Dermis blood vessel endothelial cell (primary cell): ENCODE results near the gene FBP1. TPM values are rescaled to one million over a fixed set of nuclear protein-coding genes. Genes with fewer than 3 reads are reported as not detected.
"Not testable (repeated sequence)": the region's sequence is repeated elsewhere in the genome, so short reads cannot be mapped to it uniquely, and the experiment has no call there.

Experiments
- DNase-seq: peaks from one replicate; pipeline ENCODE4 v3.0.0; 2010
- total RNA-seq: library from RNA; depleted of rRNA; stranded (reverse); fragments of >200 nt; gene quantifications from 2 replicates; pipeline ENCODE4 v1.2.3, GENCODE V29; 2014

Gene FBP1
- total RNA-seq, 1 donor from 2014 or later = 2.2 TPM

DNA sequence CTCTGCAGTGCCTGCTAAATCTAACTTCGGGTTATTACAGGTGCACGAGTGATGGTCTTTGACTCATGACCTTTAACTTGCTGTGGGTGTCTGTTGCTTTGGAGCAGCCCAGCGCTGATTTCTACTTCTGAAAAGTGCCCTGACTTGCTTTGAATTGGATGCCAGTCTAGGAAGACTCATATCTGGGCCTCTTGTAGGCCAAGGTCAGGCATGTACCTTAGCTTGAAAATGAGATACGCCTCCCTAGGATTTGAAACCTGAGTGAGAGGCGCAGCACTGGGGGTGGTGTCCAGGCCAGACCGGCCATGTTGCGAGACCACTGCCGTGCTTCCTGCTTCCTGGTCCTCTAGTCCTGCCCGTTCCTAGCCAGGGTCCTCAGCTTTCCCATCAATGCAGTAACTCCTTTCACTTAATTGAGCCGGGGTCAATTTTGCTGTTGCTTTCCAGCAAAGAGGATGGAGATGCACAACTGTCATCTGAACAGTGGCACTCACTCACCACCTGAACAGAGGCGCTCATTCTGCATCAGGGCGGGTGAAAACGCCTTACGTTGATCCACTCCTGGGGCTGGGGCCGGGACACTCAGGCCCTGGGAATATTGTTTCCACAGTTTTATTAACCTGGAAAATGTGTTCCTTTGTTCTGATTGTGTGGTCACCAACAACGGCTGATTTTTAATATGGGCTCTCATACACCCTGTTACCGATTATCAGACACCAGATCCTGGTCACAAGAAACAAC lies 70.2 kb downstream of the FBP1 start:
- DNase-seq = no peak

- no peak for DNase-seq
These were observed 70.9 kb downstream of the FBP1 start for GRCh38 chr9:94568250-94568889.

- no peak for DNase-seq
These were observed 72.0 kb downstream of the FBP1 start for GRCh38 chr9:94567271-94567670.

GRCh38 chr9:94566550-94566949 lies 72.8 kb downstream of the FBP1 start:
- no peak for DNase-seq

DNA sequence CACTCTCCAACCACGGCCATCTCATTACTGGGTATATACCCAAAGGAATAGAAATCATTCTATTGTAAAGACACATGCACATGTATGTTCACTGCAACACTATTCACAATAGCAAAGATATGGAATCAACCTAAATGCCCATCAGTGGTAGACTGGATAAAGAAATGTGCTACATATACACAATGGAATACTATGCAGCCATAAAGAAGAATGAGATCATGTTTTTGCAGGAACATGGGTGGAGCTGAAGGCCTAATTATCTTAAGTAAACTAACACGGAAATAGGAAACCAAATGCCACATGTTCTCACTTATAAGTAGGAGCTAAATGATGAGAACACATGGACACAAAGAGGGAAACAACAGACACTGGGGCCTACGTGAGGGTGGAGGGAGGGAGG lies 75.0 kb downstream of the FBP1 start:
- not testable (repeated sequence) for DNase-seq

DNA sequence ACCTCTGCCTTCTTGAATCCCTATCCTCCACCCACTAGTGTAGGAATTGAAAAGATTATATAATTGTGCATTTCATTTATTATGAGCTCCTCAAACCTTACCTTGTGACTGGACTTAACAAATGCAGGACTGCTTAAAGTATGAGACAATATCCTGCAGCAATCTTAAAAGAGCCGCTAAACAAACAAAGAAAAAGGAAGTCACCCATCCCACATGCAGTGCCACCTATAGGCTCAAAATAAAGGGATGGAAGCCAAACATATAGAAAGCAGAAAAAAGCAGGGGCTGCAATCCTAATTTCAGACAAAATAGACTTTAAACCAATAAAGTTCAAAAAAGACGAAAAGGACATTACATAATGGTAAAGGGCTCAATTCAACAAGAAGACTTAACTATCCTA lies 75.8 kb downstream of the FBP1 start:
- DNase-seq = no peak

- DNase-seq = no peak
These were observed 79.1 kb downstream of the FBP1 start for GRCh38 chr9:94560237-94560636.

GRCh38 chr9:94557376-94557775 lies 81.9 kb downstream of the FBP1 start:
- DNase-seq = no peak

DNA sequence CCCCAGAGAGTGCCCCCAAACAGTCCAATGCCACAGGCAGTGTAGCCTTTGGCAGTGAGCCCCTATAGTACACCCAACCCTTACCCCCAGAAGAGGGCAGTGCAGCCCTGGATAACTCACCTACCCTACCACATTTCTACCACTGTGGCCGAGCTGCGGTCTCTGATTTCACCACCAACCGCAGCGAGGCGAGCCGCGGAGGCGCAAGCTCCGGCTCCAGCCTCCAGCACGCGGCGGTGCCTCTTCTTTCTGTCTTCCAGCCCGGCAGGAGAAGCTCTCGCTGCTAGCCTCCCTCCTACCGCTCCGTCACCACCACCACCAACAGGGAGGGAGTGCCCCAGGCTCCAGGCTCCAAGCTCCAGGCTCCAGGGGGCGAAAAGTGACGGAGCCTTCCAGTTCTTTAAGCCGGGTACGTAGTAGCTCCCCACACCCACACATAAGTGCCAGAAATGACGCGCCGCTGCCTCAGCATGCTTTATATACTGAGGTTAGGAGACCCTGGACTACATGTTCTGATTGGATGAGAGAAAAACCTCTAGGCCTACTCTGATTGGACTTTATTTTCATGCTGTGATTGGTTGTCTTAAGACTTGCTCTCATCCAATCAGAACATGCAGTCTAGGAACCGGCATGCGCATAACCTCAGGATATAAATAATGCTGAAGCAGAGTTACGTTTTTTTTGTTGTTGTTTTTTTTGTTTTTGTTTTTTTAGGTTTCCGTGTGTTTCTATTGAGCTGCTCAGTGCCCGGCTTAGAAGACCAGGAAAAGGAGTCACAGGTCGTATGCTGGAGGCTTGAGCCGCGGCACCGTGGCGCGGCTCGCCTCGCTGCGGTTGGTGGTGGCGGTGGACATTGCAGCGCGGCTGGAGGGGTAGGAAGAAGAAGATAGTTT lies 84.6 kb downstream of the FBP1 start, which contains the start of gene PCAT7:
PCAT7 (plus strand) TSS at position 645 of the 893 bp plus-strand sequence.
- DNase-seq = peak; percentile 38

GRCh38 chr9:94554078-94554438 lies 85.3 kb downstream of the FBP1 start:
- DNase-seq = no peak

Other genes with a start within 250 kb of the FBP1 start
- not detected in 2 replicates for gene PCAT7, start 84.4 kb downstream of the FBP1 start, total RNA-seq
- not detected in 2 replicates for gene FBP2, start 45.7 kb downstream of the FBP1 start, total RNA-seq
- 77.1 and 78.8 TPM in 2 replicates for gene AOPEP, start 87.2 kb upstream of the FBP1 start, total RNA-seq